Heart right ventricle (tissue), 16 donors: Measurements from ENCODE around the gene TSPO2. TPM values are rescaled to one million over a fixed set of nuclear protein-coding genes. Genes with fewer than 3 reads are reported as not detected.

ENCODE experiments used
- ATAC-seq, 8 donors: fragments of 200-7000 bp; cut with Tn5 transposase; one replicate each; pipeline ENCODE4 v1.9.1; 2020; ENCODE audit warnings: mild to moderate bottlenecking in 8 of 8, moderate library complexity in 8 of 8, moderate number of reproducible peaks in 1 of 8
- DNase-seq, 2 donors: peaks; one replicate each; pipeline ENCODE4 v3.0.0-alpha.2; 2020
- H3K27ac ChIP-seq, 10 donors: fragments of 200-600 bp; sonication (generic) in 2 of 10; one replicate each; pipeline versions ENCODE4 v1.5.0 to v1.8.0; 2020 to 2022; ENCODE audit warnings: mild to moderate bottlenecking in 3 of 10
- H3K27me3 ChIP-seq, 7 donors: fragments of 200-600 bp; one replicate each; pipeline ENCODE4 v1.8.0; 2021 to 2022; ENCODE audit warnings: mild to moderate bottlenecking in 2 of 7
- H3K36me3 ChIP-seq, 9 donors: fragments of 200-600 bp; sonication (generic) in 1 of 9; one replicate each; pipeline versions ENCODE4 v1.5.0 to v1.8.0; 2020 to 2022; ENCODE audit warnings: mild to moderate bottlenecking in 2 of 9
- H3K4me1 ChIP-seq, 9 donors: fragments of 200-600 bp; sonication (generic) in 1 of 9; one replicate each; pipeline versions ENCODE4 v1.5.0 to v1.8.0; 2020 to 2022; ENCODE audit warnings: mild to moderate bottlenecking in 4 of 9
- H3K4me3 ChIP-seq, 10 donors: fragments of 200-600 bp; sonication (generic) in 2 of 10; one replicate each; pipeline versions ENCODE4 v1.5.0 to v1.8.0; 2020 to 2022; ENCODE audit warnings: mild to moderate bottlenecking in 7 of 10, moderate library complexity in 2 of 10
- H3K9me3 ChIP-seq, 11 donors: fragments of 200-600 bp in 10 of 11; sonication (generic) in 2 of 11; one replicate each; pipeline versions ENCODE4 v1.5.0 to v1.8.0; 2013 to 2022; ENCODE audit warnings: mild to moderate bottlenecking in 2 of 11, control low read depth in 1 of 11, moderate library complexity in 1 of 11
- CTCF ChIP-seq, 9 donors: fragments of 200-600 bp; sonication (generic) in 2 of 9; IDR thresholded peaks; one replicate each; pipeline versions ENCODE4 v1.5.0 to v1.8.0; 2021 to 2022; ENCODE audit warnings: antibody characterized with exemption in 9 of 9, mild to moderate bottlenecking in 5 of 9, moderate library complexity in 1 of 9
- WGBS, 2 donors: extraction: QIAGEN DNeasy Blood & Tissue Kit; methylation state at CpG; one replicate each; pipeline ENCODE4 v1.1.7; 2013; ENCODE audit warnings: inconsistent platforms in 1 of 2; 5-methylcytosine and 5-hydroxymethylcytosine counted together
- intact Hi-C, 10 donors: fragments of 100-400 bp; cut with DNase I; formaldehyde crosslinking; loops; one replicate each; pipeline versions ENCODE4 v1.11.1 to v1.14.2; 2022
- polyA plus RNA-seq, 2 donors: library from polyadenylated mRNA; stranded (reverse); fragments of 200-250 nt; gene quantifications; one replicate each; pipeline ENCODE4 v1.2.3, GENCODE V29; 2013
- total RNA-seq, 10 donors: library from RNA; stranded (reverse); fragmentation: NEBNext Ultra II Directional in 3 of 10; extraction: Animal tissue kit (Norgen Biotek cat#: 25700) in 3 of 10; gene quantifications; one replicate each; pipeline versions ENCODE4 v1.2.1 to v1.2.4, GENCODE V29; 2021 to 2023
- donor health status: Arrhythmogenic right ventricular cardiomyopathy.
- donor health status: ischemic (EF 13 %, LVEDD 7.1; RV severe dilation, severe dysfunction).
- donor health status: healthy with polysubstance abuse.
- donor health status: DM: no; HTN: yes; CAD: no.
- donor health status: DM: no; HTN: no; CAD: no.
- donor health status: ischemic (EF 25% LVEDD 6.9; RV normal size, moderate dysfunction).
- donor health status: ischemic (EF 25% LVEDD 5.7; RV mildly dilated, moderate dysfunction).
- donor health status: healthy.
- donor health status: DM: yes; HTN: yes; CAD: no.
- donor health status: Ischemic cardiomyopathy.
- donor health status: ischemic (EF 35%, LVEDD 5.7; RV mildly dilated, moderate dysfunction).
- donor health status: nonischemic (EF 11% LVEDD 7.7; RV severe dilation, severe dysfunction).
- donor health status: DM: yes; HTN: yes; CAD: no.
- donor health status: PGD.
- donor health status: ischemic (EF 29% LVEDD 5.4; RV normal size, mild dysfunction).
- donor health status: nonischemic (EF 23%, LVEDD 6.1; RV moderate dilation, normal function).

Gene TSPO2
- total and polyA plus RNA-seq, 12 donors: not detected

GRCh38 chr6:41051873-41052272 is 9.6 kb downstream of the TSPO2 start:
- no peaks in the 10 kb centered on the region for H3K9me3 ChIP-seq
- intact Hi-C loops: no loop called here
- ATAC-seq (no peak), DNase-seq (no peak)
- 53 to 54% methylated on average over 5 of the region's 5 CpGs for WGBS, 2 donors
- no peaks in the 10 kb centered on the region for H3K36me3 ChIP-seq
- H3K27ac ChIP-seq: peak overlapping the region in 9 of 10 donors; percentile 8 to 94 (median 84)
- no peak overlapping the region for H3K4me3 ChIP-seq
- peaks cover 0 to 61% (median 27%) of the 10 kb centered on the region in 9 donors for H3K4me1 ChIP-seq
- no peak for TF ChIP-seq CTCF (IDR thresholded peaks at IDR 0.05)
- no peaks in the 10 kb centered on the region for H3K27me3 ChIP-seq

GRCh38 chr6:41053041-41053440 is 10.8 kb downstream of the TSPO2 start, which contains the start of gene APOBEC2:
APOBEC2 (plus strand) TSS chr6:41053202; CDS start chr6:41053348, 146 bp downstream.
- H3K27ac ChIP-seq: peak within 1 kb of the TSS; percentile 77 to 94 (median 88)

GRCh38 chr6:41054511-41054910 is 12.2 kb downstream of the TSPO2 start:
- ATAC-seq: no peak
- peaks cover 5 to 68% (median 37%) of the 10 kb centered on the region in 9 donors for H3K4me1 ChIP-seq
- peak overlapping the region; percentile 77 to 94 (median 88) for H3K27ac ChIP-seq
- intact Hi-C loops: no loop called here
- peak overlapping the region; percentile 34 to 55 (median 46) for H3K4me3 ChIP-seq
- 48 to 76% methylated on average over 3 of the region's 3 CpGs for WGBS, 2 donors
- H3K27me3 ChIP-seq: no peaks in the 10 kb centered on the region
- no peak for DNase-seq
- H3K36me3 ChIP-seq: peaks cover 0 to 6% (median 0%) of the 10 kb centered on the region in 9 donors
- no peak for TF ChIP-seq CTCF (IDR thresholded peaks at IDR 0.05)
- H3K9me3 ChIP-seq: no peaks in the 10 kb centered on the region

More at GRCh38 chr6:41053041-41053440, 10.8 kb downstream of the TSPO2 start, which contains the start of gene APOBEC2:
- H3K9me3 ChIP-seq: no peaks in the 10 kb centered on the region
- 22 to 51% methylated on average over 5 of the region's 5 CpGs for WGBS, 2 donors
- H3K4me1 ChIP-seq: peaks cover 0 to 70% (median 32%) of the 10 kb centered on the region in 9 donors
- ATAC-seq: peak; percentile 74 to 92 (median 89)
- intact Hi-C loops: no loop called here
- no peaks in the 10 kb centered on the region for H3K27me3 ChIP-seq
- H3K4me3 ChIP-seq: peak within 1 kb of the TSS; percentile 34 to 55 (median 46)
- H3K36me3 ChIP-seq: peaks cover 0 to 5% (median 0%) of the 10 kb centered on the region in 9 donors
- TF ChIP-seq CTCF (IDR thresholded peaks at IDR 0.05): no peak
- peak; percentile 78 to 86 for DNase-seq

- peak in 7 of 8 donors; percentile 30 to 77 (median 70) for ATAC-seq
- H3K9me3 ChIP-seq: no peaks in the 10 kb centered on the region
- WGBS, 2 donors: 27 to 49% methylated on average over 3 of the region's 3 CpGs
- peaks cover 5 to 68% (median 31%) of the 10 kb centered on the region in 9 donors for H3K4me1 ChIP-seq
- intact Hi-C loops: no loop called here
- peak; percentile 26 to 49 for DNase-seq
- TF ChIP-seq CTCF (IDR thresholded peaks at IDR 0.05): no peak
- peak overlapping the region; percentile 4 to 55 (median 46) for H3K4me3 ChIP-seq
- no peaks in the 10 kb centered on the region for H3K27me3 ChIP-seq
- peak overlapping the region; percentile 77 to 94 (median 88) for H3K27ac ChIP-seq
- peaks cover 0 to 7% (median 0%) of the 10 kb centered on the region in 9 donors for H3K36me3 ChIP-seq
These were observed 12.9 kb downstream of the TSPO2 start for GRCh38 chr6:41055149-41055548.
